Fibroblast of the aortic adventitia (primary cell): ENCODE measurements around the gene DHRS1. TPM values are rescaled to one million over a fixed set of nuclear protein-coding genes. Genes with fewer than 3 reads are reported as not detected.

Source experiments
- DNase-seq: peaks from one replicate; pipeline ENCODE4 v3.0.0-alpha.2; 2010; ENCODE audit warnings: low read depth
- H3K4me3 ChIP-seq: 2 replicates; pipeline ENCODE4 v1.5.1; 2011; ENCODE audit warnings: low read depth, mild to moderate bottlenecking, control low read depth, low read length, moderate library complexity
- total RNA-seq: library from RNA; depleted of rRNA; stranded (reverse); fragments of >200 nt; gene quantifications from 2 replicates; pipeline ENCODE4 v1.2.3, GENCODE V29; 2012; ENCODE audit warnings: low replicate concordance
- TF ChIP-seq, protein P1 (sequence below): IDR thresholded peaks from 2 replicates; pipeline ENCODE4 v1.5.1; 2011; ENCODE audit warnings: mild to moderate bottlenecking, low read length, control low read depth, inconsistent platforms; ENCODE audit not compliant: insufficient read depth

The DHRS1 gene
- total RNA-seq, 1 donor = 20.7 TPM

DNA sequence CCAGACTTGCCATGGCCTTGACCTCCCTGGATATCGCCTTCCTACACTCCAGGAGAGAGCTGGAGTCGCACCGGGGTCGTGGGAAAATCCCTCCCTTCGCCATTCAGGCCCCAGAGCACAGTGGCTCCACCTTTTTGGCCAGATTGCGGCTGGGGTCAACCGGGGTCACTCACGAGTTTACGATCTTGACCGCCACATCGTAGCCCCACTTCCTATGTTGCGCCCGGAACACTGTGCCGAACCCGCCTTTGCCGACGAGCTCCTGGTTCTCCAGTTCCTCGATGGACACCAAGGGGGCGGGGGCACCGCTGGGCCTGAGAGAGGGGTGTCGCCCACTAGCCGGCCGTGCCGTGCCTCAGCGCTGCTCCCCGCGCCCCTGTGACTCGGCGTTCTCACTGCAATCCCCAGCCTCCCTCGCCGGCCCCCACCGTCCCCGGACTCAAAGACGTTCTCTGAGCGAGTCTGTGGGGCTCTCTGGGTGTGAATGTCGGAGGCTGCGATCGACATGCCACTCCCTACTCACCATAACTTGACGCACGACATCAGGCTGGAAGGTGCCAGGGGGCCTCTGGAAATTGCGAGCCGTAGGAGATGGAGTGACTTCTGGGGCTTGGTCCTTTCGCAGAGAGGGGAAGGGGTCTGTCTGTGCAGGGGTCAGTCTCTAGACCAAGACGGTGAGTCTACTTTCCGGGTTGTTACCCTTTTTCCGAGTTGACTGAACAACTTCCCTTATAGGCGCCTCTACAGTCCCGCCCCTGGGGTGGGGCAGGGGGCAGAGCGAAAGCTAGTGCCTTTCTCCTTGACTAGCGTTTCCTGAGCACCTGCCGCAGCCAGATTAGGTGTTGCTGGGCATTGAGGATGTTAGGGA lies 39.9 kb upstream of the DHRS1 start, which contains the start of gene RIPK3:
TSS of gene RIPK3 (minus strand) at position 708 of the 868 bp plus-strand sequence. CDS start at position 543, 165 bp downstream.
- no peak within 1 kb of the TSS for H3K4me3 ChIP-seq
- TF ChIP-seq, protein P1, sequence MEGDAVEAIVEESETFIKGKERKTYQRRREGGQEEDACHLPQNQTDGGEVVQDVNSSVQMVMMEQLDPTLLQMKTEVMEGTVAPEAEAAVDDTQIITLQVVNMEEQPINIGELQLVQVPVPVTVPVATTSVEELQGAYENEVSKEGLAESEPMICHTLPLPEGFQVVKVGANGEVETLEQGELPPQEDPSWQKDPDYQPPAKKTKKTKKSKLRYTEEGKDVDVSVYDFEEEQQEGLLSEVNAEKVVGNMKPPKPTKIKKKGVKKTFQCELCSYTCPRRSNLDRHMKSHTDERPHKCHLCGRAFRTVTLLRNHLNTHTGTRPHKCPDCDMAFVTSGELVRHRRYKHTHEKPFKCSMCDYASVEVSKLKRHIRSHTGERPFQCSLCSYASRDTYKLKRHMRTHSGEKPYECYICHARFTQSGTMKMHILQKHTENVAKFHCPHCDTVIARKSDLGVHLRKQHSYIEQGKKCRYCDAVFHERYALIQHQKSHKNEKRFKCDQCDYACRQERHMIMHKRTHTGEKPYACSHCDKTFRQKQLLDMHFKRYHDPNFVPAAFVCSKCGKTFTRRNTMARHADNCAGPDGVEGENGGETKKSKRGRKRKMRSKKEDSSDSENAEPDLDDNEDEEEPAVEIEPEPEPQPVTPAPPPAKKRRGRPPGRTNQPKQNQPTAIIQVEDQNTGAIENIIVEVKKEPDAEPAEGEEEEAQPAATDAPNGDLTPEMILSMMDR = no peak
- DNase-seq = no peak

DNA sequence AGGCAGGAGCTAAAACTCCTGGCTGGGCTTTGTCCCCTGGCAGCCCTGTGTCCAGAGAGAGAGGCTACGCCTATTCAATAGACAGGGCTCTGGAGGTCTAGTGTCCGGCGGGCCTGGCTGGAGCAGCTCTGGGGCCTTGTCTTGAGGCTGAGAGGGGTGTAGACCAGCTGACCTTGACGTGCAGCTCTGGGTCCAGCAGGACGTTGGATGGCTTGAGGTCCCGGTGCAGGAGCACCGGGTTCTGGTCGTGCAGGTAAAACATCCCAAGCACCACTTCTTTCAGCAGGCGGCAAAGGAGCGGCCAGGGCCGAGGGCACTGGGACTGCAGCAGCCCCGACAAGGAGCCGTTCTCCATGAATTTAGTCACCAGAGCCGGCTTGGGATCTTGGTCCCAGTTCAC lies 39.3 kb upstream of the DHRS1 start:
- DNase-seq = no peak
- H3K4me3 ChIP-seq = no peak overlapping the region
- TF ChIP-seq, protein P1 = no peak

DNA sequence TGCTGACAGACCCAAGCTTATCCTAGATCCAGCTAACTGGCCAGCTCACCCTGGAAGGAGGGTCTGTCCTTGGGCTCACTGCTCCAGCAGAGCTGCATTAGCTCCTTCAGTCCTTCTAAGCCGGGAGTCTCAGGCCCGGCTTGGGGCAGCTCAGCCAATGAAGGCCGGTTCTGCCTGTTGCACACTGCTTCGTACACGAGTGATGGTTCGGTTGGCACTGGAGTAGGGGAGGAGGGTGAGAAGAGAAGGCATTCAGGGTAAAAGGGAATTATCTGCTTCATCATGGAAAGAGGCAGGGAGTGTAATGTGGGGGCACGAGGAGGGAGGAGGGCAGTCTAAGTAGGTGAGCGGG lies 38.2 kb upstream of the DHRS1 start:
- TF ChIP-seq, protein P1 = no peak
- DNase-seq = no peak
- H3K4me3 ChIP-seq = no peak overlapping the region

DNA sequence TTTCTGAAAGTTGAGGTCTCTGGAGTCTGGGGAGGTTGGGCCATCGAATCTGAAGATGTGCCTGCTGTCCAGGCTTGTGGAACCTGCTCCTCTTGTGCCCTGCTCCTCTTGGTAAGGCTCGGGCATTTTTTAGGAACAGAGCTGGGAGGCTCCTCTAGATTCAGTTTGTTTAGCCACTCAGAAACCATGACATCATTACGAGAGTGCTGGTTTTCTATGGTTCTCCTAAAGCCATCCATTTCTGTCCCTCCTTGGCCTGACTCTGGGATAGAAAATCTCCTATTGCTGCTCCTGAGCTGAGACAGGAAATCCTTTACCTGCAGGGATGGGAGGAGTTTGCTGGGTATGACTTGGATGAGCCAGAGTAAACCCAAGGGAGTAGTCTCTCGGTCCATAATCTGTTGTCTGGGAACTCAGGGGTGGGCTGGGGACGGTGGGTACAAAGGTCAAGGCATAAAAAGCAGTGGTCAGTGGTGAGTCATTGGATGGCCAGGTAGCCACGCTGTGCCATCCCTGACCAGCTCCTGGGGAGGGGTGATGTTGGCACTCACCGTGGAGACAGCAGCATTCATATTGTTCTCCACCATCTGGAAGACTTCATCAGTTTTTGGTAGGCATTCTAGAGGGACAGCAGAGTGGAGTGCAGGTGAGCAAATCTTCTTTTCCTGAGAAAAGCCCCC lies 37.7 kb upstream of the DHRS1 start:
- TF ChIP-seq, protein P1 = no peak
- no peak for DNase-seq
- H3K4me3 ChIP-seq = no peak overlapping the region

DNA sequence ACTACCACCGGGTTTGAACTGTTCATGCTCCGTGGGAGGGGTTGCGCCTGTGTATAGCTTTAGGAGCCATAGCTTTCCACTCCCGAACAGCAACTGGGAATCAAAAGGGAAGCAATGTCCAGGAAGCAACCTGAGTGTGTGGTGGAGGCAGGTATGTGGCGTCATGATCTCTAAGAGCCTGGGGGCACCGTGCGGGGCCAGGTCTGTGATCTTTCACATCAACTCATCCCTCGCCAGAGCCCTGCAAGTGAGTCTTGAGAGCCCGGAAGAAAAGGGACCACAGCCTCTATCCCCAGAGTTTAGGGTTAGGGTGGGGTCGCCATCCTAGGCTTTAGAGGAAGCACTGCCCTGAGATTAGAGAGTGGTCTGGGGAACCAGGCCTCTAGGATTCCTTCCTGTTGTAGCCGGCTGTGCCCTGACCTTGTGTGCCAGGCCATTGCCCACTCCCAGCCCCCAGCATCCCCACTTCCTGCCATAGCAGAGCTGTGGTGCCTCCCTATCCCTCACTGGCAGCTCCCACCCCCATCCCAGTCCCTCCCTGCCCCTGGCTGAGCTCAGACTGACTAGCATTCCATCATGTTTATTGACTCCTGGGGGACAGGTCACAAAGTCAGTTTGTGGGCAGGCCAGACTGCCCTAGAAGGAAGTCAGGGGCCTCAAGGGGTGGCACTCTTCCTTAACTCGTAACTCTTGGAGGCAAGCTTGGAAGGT lies 36.0 kb upstream of the DHRS1 start:
- no peak overlapping the region for H3K4me3 ChIP-seq
- TF ChIP-seq, protein P1 = no peak

DNA sequence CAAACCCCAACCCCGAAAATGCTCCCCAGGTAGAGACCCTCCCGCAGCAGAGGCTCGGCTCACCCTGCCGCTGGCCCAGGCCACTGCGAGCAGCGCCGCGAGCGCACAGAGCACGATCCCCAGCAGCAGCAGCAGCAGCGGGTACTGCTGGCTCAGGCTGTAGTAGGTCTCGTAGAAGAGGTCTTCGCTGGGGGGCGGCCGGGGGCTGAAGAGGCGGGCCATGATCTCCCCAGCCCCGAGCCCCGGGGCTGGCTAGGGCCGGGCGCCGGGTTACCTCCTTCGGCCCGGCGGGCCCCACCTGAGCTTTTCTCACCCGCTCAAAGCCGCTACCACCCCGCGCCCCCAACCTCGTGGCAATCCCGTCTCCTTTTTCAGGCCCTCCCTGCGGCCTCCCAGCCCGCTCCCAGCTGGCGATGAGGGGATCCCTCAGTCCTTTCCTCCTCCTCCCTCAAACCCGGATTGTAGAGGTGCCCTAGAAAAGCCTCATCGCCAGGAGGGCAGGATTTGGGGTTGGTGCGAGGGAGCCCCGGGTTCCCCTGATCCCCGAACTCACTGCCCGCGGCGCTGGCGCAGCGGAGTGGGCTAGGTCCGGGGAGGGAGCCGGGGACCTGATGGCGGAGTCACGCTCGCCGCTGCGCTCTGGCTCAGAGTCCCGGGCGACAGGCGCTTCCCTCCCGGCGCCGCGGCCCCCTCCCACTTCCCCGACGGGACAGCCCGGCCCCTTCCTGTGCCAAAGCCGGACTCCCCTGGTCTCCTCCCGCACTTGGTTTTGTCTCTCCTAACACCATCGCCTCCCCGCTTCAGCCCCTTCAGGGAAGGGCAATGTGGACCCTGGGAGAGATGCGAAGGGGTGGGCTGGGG lies 35.1 kb upstream of the DHRS1 start, which contains the start of gene ADCY4:
TSS of gene ADCY4 (minus strand) at position 641 of the 861 bp plus-strand sequence. CDS start at position 222, 419 bp downstream.
- no peak for DNase-seq
- TF ChIP-seq, protein P1 = no peak
- peak within 1 kb of the TSS; percentile 46 for H3K4me3 ChIP-seq

More for the DNA sequence above, 36.0 kb upstream of the DHRS1 start:
- no peak for DNase-seq
